ENCODE data around the gene POLRMT.
"Not testable (repeated sequence)": the region's sequence is repeated elsewhere in the genome, so short reads cannot be mapped to it uniquely, and the experiment has no call there.

Gene POLRMT

GRCh38 chr19:611481-611868 lies 21.9 kb downstream of the POLRMT start:
- no peak for DNase-seq (ENCODE audit: low spot score)

GRCh38 chr19:610801-611480 lies 22.4 kb downstream of the POLRMT start:
- no peak for DNase-seq (ENCODE audit: low spot score)

- no peak for DNase-seq (ENCODE audit: low spot score)
These were observed 23.1 kb downstream of the POLRMT start for GRCh38 chr19:610071-610800.

- DNase-seq (ENCODE audit: low spot score): no peak
These were observed 24.4 kb downstream of the POLRMT start for GRCh38 chr19:609004-609346.

- no peak for DNase-seq (ENCODE audit: low spot score)
These were observed 25.0 kb downstream of the POLRMT start for GRCh38 chr19:608155-609003.

GRCh38 chr19:607301-608154 lies 25.8 kb downstream of the POLRMT start:
- DNase-seq (ENCODE audit: low spot score): no peak

GRCh38 chr19:605061-605971 lies 28.0 kb downstream of the POLRMT start:
- not testable (repeated sequence) for DNase-seq (ENCODE audit: low spot score)

- DNase-seq (ENCODE audit: low spot score): peak; percentile 69
These were observed 29.0 kb downstream of the POLRMT start for GRCh38 chr19:604355-604754.

- not testable (repeated sequence) for DNase-seq (ENCODE audit: low spot score)
These were observed 29.6 kb downstream of the POLRMT start for GRCh38 chr19:603779-604178.

GRCh38 chr19:603302-603639 lies 30.1 kb downstream of the POLRMT start:
- not testable (repeated sequence) for DNase-seq (ENCODE audit: low spot score)

GRCh38 chr19:602391-603301 lies 30.7 kb downstream of the POLRMT start:
- no peak for DNase-seq (ENCODE audit: low spot score)

- DNase-seq (ENCODE audit: low spot score): no peak
These were observed 31.5 kb downstream of the POLRMT start for GRCh38 chr19:601790-602189.

GRCh38 chr19:601310-601709 lies 32.0 kb downstream of the POLRMT start:
- no peak for DNase-seq (ENCODE audit: low spot score)

GRCh38 chr19:597406-598315 lies 35.7 kb downstream of the POLRMT start:
- no peak for DNase-seq (ENCODE audit: low spot score)

GRCh38 chr19:596263-596655 lies 37.1 kb downstream of the POLRMT start:
- no peak for DNase-seq (ENCODE audit: low spot score)

- DNase-seq (ENCODE audit: low spot score): no peak
These were observed 37.7 kb downstream of the POLRMT start for GRCh38 chr19:595326-596262.

GRCh38 chr19:594265-594870 lies 39.0 kb downstream of the POLRMT start:
- no peak for DNase-seq (ENCODE audit: low spot score)

All from hematopoietic multipotent progenitor cell treated with erythropoietin and hydrocortisone succinate and interleukin-3 and kit ligand, for 17 days (in vitro differentiated cells).